ENCODE results near the gene PPP4R4. TPM values are rescaled to one million over a fixed set of nuclear protein-coding genes. Genes with fewer than 3 reads are reported as not detected.

Gene PPP4R4
- total RNA-seq, 4 donors from 2014 or later: 0.56 to 8.6 (median 1.7) TPM

DNA sequence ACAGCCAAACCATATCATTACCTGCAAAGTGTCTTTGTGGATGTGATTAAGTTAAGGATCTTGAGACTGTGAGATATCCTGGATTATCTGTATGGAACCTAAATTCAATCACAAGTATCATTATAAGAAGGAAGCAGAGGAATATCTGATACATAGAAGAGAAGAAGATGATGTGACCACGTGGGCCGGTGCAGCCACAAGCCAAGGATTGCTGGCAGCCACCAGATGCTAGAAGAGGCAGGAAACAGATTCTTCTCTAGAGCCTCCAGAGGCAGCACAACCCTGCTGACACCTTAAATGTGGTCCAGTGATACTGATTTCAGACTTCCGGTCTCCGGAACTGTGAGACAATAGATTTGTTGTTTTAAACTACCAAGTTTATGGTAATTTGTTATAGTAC is 38.6 kb upstream of the PPP4R4 start:
- WGBS, 2 donors: 81 to 92% methylated on average over 4 of the region's 4 CpGs
- TF ChIP-seq, protein P1, sequence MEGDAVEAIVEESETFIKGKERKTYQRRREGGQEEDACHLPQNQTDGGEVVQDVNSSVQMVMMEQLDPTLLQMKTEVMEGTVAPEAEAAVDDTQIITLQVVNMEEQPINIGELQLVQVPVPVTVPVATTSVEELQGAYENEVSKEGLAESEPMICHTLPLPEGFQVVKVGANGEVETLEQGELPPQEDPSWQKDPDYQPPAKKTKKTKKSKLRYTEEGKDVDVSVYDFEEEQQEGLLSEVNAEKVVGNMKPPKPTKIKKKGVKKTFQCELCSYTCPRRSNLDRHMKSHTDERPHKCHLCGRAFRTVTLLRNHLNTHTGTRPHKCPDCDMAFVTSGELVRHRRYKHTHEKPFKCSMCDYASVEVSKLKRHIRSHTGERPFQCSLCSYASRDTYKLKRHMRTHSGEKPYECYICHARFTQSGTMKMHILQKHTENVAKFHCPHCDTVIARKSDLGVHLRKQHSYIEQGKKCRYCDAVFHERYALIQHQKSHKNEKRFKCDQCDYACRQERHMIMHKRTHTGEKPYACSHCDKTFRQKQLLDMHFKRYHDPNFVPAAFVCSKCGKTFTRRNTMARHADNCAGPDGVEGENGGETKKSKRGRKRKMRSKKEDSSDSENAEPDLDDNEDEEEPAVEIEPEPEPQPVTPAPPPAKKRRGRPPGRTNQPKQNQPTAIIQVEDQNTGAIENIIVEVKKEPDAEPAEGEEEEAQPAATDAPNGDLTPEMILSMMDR (IDR thresholded peaks at IDR 0.05): no peak
- no peak for TF ChIP-seq POLR2A (IDR thresholded peaks at IDR 0.05)
- DNase-seq (ENCODE audit: low spot score in 2 of 2): peak in 1 of 2 donors; percentile 61
- no peak overlapping the region for H3K4me3 ChIP-seq (ENCODE audit: low read depth, poor library complexity, severe bottlenecking)
- intact Hi-C loops (cut with DNase I; ENCODE audit: low total_unique reads): loop anchor here (5.0 kb wide), 1 partner anchor 98 kb away; no protein-coding TSS in a partner anchor

DNA sequence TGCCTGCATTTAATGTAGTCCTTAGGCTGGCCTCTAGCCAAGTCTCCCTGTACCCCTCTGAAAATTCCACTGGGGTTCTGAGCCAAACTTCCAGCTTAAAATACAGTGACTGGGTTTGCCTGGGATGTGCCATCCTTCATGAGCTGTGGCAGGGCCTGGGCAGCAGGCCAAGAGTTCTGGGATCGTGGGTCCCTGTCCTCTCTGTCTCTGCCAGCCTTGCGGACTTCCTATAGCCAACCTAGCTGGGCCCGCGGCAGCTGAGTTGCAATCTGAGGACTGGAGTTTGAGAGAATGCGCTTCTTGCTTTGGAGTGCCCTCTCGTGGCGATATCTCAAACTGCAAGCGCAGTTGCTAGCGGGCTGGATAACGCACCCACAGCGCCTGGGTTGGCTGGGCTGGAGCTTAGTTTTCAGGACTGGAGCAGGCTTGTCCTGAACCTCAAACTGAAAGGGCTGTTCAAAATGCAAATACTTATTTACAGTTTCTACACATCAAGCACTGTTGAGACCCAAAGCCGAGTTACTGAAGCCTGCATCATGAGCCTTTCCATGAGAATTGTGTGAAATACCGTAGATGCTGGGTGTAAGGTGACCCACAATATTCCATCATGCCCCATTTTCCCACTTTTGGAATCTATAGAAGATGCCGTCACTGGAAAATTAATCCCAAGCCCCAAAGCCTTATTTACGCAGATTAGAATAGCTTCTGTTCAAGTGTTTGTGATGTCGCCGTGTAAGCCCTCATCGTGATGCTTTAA is 37.4 kb upstream of the PPP4R4 start:
- no peak for TF ChIP-seq POLR2A (IDR thresholded peaks at IDR 0.05)
- TF ChIP-seq, protein P1 (IDR thresholded peaks at IDR 0.05): peak in 2 of 3 donors; percentile 93 to 96
- peak; percentile 87 to 97 for DNase-seq (ENCODE audit: low spot score in 2 of 2)
- intact Hi-C loops (cut with DNase I; ENCODE audit: low total_unique reads): loop anchor here (5.0 kb wide), 1 partner anchor 99 kb away; no protein-coding TSS in a partner anchor
- 29 to 31% methylated on average over 18 of the region's 18 CpGs for WGBS, 2 donors
- no peak overlapping the region for H3K4me3 ChIP-seq (ENCODE audit: low read depth, poor library complexity, severe bottlenecking)

DNA sequence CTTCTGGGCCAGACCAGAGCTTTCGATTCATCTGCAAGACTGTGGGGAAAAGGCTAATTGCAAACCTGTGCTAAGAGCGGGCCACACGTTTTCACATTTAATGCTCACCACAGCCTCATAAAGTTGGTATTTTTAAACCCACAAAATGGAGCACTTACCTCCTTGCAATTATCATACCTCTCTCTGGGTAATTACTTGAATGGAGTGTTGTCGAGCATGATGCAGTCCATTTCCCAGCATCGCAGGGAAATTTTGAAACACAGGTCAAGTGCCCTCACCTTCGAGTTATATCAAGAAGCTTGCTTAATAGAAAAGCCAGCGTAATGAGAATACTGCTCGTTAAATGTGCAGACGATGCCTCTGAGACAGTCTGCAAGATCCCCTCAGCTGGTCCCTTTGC is 35.9 kb upstream of the PPP4R4 start:
- H3K4me3 ChIP-seq (ENCODE audit: low read depth, poor library complexity, severe bottlenecking): no peak overlapping the region
- WGBS, 2 donors: 78 to 83% methylated on average over 9 of the region's 9 CpGs
- no peak for TF ChIP-seq POLR2A (IDR thresholded peaks at IDR 0.05)
- TF ChIP-seq, protein P1 (IDR thresholded peaks at IDR 0.05): no peak
- intact Hi-C loops (cut with DNase I; ENCODE audit: low total_unique reads): loop anchor here (5.0 kb wide), 1 partner anchor 101 kb away; no protein-coding TSS in a partner anchor
- peak in 1 of 2 donors; percentile 32 for DNase-seq (ENCODE audit: low spot score in 2 of 2)

DNA sequence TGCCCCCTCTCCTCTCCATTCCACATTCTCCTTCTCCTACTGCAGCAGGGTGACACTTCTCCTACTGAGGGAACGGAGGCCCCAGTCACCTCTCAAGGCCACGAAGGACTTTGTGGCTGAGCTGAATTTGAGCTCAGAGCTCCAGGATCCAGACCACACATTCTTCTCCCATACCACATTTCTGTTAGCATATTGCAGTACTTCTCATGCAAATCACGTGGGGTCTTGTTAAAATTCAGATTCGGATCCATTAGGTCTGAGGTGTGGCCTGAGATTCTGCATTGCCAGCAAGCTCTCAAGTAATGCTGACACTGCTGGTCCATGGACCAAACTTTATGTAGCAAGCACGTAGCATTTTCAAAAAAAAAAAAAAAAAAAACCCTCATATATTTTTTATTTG is 35.1 kb upstream of the PPP4R4 start:
- intact Hi-C loops (cut with DNase I; ENCODE audit: low total_unique reads): loop anchor here (5.0 kb wide), 1 partner anchor 102 kb away; no protein-coding TSS in a partner anchor

DNA sequence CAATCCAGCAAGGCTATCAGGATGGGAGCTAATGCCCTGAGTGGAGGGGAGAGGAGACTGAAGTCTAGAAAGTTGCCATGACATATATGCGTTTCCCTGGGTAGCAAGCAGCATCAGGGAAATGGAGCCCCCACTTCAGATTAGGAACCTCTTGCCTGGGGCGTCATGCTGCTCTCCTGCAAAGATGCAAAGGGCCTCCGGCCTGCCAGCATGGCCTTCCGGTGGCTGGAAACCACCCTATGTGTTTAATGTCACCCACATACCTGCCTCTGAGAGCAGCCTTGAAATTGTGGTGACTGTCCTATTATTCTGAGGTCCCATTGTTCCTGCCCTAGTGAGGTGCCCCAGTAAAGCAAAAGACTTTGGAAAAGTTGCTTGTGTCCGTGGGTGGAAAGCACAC is 34.7 kb upstream of the PPP4R4 start:
- intact Hi-C loops (cut with DNase I; ENCODE audit: low total_unique reads): loop anchor here (5.0 kb wide), 1 partner anchor 102 kb away; no protein-coding TSS in a partner anchor
- peak in 1 of 2 donors; percentile 54 for DNase-seq (ENCODE audit: low spot score in 2 of 2)
- H3K4me3 ChIP-seq (ENCODE audit: low read depth, poor library complexity, severe bottlenecking): no peak overlapping the region
- TF ChIP-seq, protein P1 (IDR thresholded peaks at IDR 0.05): no peak
- no peak for TF ChIP-seq POLR2A (IDR thresholded peaks at IDR 0.05)
- 77 to 78% methylated on average over 5 of the region's 5 CpGs for WGBS, 2 donors

More for the DNA sequence above, 35.1 kb upstream of the PPP4R4 start:
- no peak overlapping the region for H3K4me3 ChIP-seq (ENCODE audit: low read depth, poor library complexity, severe bottlenecking)
- DNase-seq (ENCODE audit: low spot score in 2 of 2): peak in 1 of 2 donors; percentile 37
- TF ChIP-seq POLR2A (IDR thresholded peaks at IDR 0.05): no peak
- TF ChIP-seq, protein P1 (IDR thresholded peaks at IDR 0.05): no peak
- WGBS, 2 donors: 71 to 82% methylated on average over 5 of the region's 5 CpGs

Data from lower leg skin (tissue), 4 donors.